HG03342 (cell line): ENCODE data around the gene L2HGDH.
"Not testable (repeated sequence)": the region's sequence is repeated elsewhere in the genome, so short reads cannot be mapped to it uniquely, and the experiment has no call there.

Source experiments
- ATAC-seq: cut with Tn5 transposase; IDR thresholded peaks from one replicate; pipeline ENCODE4 v1.9.1; 2021; ENCODE audit warnings: mild to moderate bottlenecking, moderate library complexity; ENCODE audit not compliant: unreplicated experiment

The L2HGDH gene

GRCh38 chr14:50311972-50312733 is at the start of gene L2HGDH, which contains the start of gene DMAC2L:
TSS of gene L2HGDH (minus strand) at chr14:50312229. CDS start at chr14:50312150, 79 bp downstream.
TSS of gene DMAC2L (plus strand) at chr14:50312324. CDS start at chr14:50321488, 9,164 bp downstream.
- peak; percentile 94 for ATAC-seq

- no peak for ATAC-seq
These were observed 48.8 kb upstream of the L2HGDH start for GRCh38 chr14:50360851-50361250.

DNA sequence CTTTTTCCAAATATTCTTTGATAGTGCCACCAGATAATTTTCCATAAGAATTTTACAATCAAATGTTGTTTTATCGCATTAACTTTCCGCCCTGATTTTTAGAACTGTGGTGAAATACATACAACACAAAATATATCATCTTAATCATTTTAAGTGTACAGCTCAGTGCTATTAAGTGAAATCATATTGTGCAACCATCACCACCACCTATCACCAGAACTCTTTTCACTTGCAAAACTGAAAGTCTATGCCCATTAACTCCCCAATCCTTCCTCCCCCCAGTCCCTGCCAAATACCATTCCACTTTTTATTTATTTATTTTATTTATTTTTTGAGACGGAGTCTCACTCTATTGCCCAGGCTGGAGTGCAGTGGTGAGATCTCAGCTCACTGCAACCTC is 48.1 kb upstream of the L2HGDH start:
- ATAC-seq, result no peak

DNA sequence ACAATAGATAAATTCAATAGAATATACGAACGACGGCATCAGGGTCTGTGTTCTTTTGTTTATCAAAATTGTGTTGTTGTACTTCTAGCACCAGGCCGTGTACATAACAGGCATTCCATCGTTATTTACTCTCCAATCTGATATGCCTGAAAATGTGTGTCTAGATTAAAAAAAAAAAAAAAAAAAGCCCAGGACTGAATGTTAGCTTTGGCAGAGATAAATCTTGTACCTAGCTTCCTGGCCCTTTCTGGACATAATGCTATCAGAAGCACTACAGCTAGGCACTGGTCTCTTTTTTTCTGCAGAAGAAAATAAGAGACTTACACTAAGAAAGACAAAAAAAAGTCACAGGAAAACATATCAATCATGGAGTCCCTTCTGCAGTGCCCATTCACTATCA is 47.6 kb upstream of the L2HGDH start:
- ATAC-seq, result no peak

DNA sequence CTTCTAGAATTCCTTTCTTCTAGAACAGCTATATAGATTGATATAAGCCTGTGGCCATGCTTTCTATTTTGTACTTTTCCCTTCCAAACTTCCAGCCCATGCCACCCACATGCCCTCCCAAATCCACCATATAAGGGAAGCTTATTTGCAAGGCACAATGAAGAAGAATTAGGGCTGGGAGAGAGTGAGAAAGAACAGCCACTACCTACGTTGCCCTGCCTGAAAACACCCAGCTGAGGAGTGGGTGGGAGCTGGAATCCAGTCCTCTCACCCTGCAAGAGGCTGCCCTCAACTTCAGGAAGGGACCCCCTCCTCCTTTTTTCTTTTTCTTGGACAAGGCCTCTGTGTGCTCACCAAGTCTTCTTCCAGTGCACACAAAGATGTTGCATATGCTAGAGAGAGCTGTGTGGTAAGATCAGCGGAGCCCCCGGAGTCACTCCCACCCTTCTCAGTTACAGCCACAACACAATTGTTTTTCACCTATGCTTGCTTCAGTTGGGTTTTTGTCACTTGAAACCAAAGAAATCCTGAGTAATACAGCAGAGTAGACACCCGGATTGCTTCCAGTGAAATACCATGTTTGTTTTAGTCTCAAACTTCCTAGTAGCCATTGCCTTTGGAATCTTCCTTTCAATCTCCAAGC is 45.8 kb upstream of the L2HGDH start:
- ATAC-seq, result no peak

- ATAC-seq, result no peak
These were observed 45.1 kb upstream of the L2HGDH start for GRCh38 chr14:50357124-50357523.

- ATAC-seq, result not testable (repeated sequence)
These were observed 44.3 kb upstream of the L2HGDH start for GRCh38 chr14:50356283-50356682.

DNA sequence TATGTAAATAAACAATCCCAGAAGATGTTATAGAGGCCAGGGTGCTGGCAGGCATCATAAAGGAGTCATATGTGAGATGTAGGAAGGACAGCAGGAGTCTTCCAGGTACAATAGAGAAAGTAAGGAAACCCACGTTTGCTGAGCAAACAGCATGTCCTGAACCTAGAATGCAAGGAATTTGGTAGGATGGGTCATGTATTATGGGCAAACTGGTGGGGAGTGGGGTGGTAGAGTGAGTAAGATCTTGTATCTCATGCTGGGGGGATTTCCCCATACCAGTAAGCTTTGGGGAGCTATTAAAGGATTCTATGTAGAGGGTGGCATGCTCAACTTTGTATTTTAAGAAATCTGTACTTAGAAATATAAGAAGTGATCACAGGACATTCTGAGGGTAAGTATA is 43.7 kb upstream of the L2HGDH start:
- no peak for ATAC-seq

DNA sequence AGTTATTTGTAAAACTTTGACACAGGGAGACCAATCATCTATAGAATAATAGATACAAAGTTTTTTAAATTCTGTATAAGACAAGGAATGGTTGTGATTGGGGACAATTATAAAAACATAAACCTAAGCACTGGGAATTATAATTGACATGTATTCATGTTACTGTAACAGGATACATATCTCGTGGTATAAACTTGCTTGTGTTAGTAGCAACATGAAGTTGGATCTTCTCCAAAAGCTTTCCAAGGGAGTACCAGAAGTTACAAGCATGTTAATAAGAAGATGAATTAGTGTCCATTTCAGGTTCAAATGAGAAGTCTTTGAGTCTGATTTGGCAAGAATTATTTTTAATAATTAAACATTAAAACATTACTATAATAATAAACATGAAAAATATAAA is 42.5 kb upstream of the L2HGDH start:
- no peak for ATAC-seq

- no peak for ATAC-seq
These were observed 41.1 kb upstream of the L2HGDH start for GRCh38 chr14:50353126-50353525.

DNA sequence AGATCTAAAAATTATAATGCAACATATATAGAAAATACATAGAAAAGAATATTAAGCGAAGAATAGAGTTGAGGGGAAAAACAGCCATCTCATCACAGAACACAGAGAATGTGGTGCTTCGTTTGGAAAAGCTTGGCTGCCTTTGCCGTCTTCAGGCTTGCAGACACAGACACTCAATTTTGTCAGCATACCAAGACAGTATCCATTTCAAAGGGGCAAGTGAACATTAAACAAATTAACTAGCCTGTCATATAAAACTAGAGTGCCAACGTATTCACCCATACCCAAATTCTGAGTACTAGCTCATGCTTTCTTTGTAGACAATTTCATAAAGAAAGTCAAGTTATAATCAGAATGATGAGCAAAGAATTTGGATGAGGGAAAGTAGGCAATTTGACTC is 40.6 kb upstream of the L2HGDH start:
- no peak for ATAC-seq

DNA sequence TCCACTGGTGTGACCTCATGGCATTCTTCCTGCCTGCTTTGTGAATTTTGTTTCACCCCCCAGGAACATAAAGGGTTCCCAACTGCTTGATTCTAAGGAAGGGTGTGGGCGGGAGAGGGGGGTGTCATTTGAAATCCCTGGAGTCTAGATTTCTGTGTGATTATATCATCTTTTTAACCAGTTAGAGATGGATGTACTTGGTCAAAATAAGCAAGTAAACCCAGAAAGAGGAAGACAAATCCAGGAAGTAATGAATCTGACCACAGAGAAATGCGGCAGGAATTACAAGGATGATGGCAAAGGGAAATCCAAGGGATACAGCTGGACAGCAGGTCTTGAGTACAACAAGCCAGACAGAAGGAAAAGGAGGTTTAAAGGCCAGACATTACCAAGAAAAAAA is 38.9 kb upstream of the L2HGDH start:
- ATAC-seq, result no peak

DNA sequence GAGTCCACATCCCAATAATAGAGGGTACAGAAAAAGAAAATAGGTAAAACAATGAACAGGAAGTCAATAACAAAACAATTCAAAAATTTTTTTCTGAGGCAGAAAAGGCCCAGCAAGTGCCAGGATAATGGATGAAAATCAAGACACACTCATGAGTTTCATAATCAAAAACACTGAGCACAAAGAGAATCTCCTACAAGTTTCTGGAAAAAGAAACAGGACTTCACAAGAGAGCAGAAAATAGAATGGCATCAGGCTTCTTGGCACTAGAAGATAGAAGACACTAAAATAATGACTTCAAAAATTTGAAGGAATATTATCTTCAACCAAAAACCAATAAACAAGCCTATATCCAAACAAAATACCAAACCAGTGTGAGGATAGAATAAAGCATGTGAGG is 36.9 kb upstream of the L2HGDH start:
- no peak for ATAC-seq

DNA sequence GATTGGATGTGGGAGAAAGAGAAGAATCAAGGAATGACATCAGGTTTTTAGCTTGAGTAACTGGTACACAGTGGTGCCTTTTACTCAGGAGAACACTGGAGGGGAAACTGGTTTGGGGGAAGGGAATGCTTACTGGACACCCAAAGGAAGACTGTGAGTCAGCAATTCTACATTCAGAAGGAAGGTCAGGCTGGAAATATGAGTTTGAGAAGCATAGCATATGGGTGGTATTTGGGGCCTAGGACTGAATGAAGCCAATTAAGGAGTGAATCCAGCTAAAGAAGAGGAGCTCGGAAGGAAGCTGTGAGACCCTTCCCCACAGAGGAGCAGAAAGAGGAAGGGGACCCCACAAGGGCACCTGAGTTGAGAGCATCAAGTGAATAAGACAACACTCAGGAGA is 35.5 kb upstream of the L2HGDH start:
- ATAC-seq, result no peak

DNA sequence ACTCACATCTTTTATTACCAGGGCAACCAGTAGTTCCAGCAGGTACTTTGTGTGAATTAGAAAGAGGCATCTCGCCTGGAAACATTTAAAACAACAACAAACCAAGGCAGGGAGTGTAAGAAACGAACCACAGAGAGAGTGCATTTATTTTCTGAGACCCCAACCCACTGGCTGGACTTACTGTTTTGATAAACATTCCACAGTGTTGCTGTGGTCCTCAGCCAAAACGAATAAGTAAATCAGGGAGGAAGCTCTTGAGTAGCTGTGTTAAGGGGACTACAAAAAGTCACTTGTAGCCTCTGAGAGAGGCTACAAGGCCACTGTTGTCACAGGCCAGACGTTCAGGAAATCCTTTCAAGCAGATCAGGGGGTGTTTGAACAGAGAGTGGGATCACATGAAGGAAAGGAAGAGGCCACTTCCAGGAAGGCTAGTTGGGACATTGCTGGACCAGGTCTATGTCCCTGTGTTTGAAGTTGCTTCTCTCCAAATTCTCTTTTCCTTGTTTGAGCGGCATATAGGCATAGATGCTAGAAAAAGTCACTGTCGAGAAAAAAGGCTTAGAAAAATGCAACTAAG is 33.9 kb upstream of the L2HGDH start:
- ATAC-seq, result no peak

DNA sequence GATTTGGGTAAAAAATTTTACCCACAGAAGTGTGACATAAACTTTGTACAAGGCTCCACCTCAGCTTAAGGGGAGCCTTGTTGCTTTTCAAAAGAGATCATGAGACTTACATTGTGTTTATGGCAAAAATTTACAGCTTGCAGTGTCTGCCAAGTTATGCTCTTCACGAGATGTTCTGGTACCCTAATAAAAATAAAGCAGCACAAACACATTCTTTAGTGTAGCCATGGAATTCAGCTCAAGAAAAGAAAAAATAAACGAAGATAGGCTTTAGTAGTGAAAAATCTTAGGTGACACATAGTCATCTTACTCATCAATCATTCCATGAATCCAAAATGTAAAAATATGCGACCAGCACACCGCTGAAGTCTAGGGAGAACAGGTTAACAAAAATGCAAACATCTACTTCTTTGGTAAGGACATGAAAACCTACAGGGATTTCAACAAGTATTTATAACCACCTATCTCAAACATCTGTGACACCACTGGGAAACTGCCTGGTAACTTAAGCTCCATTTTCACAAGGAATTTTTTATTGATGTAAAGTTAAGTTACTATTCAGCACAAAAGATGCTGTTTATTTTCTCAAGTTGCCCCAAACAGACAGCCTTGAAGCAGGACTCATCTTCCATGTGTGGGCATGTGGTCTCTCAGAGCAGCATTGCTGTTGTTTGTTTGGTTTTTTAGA is 33.0 kb upstream of the L2HGDH start:
- ATAC-seq, result no peak

DNA sequence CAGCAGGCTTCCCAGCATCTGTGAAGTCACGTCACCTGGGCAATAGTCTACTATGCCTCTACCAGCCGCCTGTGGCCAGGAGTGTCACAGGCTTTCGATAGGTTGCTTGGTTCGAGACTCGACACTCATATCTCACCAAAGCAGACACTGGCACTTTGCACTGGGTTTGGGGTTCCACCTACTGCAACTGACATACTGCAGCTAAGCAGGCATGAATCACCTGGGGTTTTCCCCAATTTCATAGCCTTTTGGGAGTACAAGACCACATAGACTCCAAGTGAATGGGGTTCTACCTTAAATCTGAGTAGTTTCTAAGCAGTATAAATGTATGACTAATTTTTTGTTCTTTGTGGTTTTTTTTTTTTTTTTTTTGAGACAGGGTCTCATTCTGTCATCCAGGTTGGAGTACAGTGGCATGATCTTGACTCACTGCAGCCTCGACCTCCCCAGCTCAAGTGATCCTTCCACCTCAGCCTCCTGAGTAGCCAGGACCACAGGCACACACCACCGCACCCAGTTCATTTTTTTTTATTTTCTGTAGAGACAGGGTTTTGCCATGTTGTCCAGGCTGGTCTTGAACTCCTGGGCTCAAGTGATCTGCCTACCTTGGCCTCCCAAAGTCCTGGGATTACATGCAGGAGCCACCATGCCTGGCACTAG is 32.2 kb upstream of the L2HGDH start:
- ATAC-seq, result peak; percentile 72

DNA sequence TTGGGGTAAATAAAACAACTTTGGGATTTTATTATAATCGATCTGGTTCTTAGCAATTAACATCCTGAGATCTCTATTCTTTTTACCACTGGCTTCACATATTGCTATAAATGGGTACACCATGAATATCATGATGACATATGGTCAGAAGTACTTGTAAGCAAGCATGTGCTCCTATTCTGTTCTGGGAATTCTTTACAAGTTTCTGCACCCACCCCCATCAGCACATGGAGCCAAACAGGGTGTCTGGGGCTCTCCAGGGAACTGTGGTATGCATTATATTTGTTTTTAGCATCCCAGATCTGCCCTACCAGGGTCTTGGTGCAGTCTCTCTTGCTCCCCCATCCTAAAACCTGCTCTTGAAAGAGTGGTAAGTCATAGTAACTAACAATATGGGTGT is 31.4 kb upstream of the L2HGDH start:
- no peak for ATAC-seq

- ATAC-seq, result no peak
These were observed 30.4 kb upstream of the L2HGDH start for GRCh38 chr14:50342221-50343078.

DNA sequence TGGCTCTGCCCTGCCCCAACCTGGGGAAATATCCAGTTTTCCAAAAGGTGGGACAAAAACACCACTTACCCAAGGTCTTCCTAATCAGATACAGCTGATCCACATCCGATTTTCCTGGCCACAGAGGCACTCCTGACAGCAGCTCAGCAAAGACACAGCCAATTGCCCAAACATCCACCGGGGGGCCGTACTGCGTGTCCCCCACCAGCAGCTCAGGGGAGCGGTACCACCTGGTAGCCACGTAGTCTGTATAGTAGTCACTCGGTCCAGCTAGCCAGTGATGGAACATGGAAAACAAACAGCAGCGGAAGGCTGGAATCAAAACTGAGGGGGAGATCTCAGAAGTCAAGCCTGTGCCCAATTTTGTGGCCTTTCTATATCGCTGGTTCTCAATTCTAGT is 28.9 kb upstream of the L2HGDH start:
- ATAC-seq, result no peak
